GM18498 (cell line): ENCODE data around the gene TTYH2.

ENCODE experiments used
- ATAC-seq: cut with Tn5 transposase; IDR thresholded peaks from one replicate; pipeline ENCODE4 v1.9.1; 2021; ENCODE audit warnings: mild to moderate bottlenecking, moderate library complexity; ENCODE audit not compliant: unreplicated experiment

The TTYH2 gene

GRCh38 chr17:74192950-74193781 lies 20.2 kb upstream of the TTYH2 start:
- no peak for ATAC-seq

GRCh38 chr17:74194682-74195081 lies 18.7 kb upstream of the TTYH2 start:
- no peak for ATAC-seq

GRCh38 chr17:74196541-74197317 lies 16.6 kb upstream of the TTYH2 start:
- ATAC-seq: no peak

- no peak for ATAC-seq
These were observed 15.6 kb upstream of the TTYH2 start for GRCh38 chr17:74197801-74198200.

- no peak for ATAC-seq
These were observed 14.7 kb upstream of the TTYH2 start for GRCh38 chr17:74198694-74199093.

GRCh38 chr17:74199306-74200092 lies 13.9 kb upstream of the TTYH2 start:
- peak; percentile 37 for ATAC-seq

GRCh38 chr17:74200112-74200511 lies 13.3 kb upstream of the TTYH2 start:
- ATAC-seq: no peak

- ATAC-seq: no peak
These were observed 12.1 kb upstream of the TTYH2 start for GRCh38 chr17:74201250-74201649.

- ATAC-seq: no peak
These were observed 11.4 kb upstream of the TTYH2 start for GRCh38 chr17:74201948-74202347.

GRCh38 chr17:74202938-74203337 lies 10.4 kb upstream of the TTYH2 start:
- peak; percentile 4 for ATAC-seq

- peak; percentile 73 for ATAC-seq
These were observed 9.7 kb upstream of the TTYH2 start, which contains the start of gene RPL38 for GRCh38 chr17:74203439-74204240. Gene RPL38 (plus strand): TSS chr17:74203678. CDS start chr17:74203956, 278 bp downstream.

- no peak for ATAC-seq
These were observed 8.9 kb upstream of the TTYH2 start for GRCh38 chr17:74204474-74204873.

GRCh38 chr17:74205274-74205673 lies 8.1 kb upstream of the TTYH2 start:
- no peak for ATAC-seq

- no peak for ATAC-seq
These were observed 7.0 kb upstream of the TTYH2 start for GRCh38 chr17:74206332-74206818.

- no peak for ATAC-seq
These were observed 2.9 kb upstream of the TTYH2 start for GRCh38 chr17:74210191-74211140.

- no peak for ATAC-seq
These were observed 2.0 kb upstream of the TTYH2 start for GRCh38 chr17:74211141-74211911.

GRCh38 chr17:74211912-74212208 lies 1.5 kb upstream of the TTYH2 start:
- no peak for ATAC-seq

GRCh38 chr17:74212209-74212912 lies 1.0 kb upstream of the TTYH2 start:
- peak; percentile 4 for ATAC-seq
